IMR-90 (cell line): ENCODE data around the gene GAMT.

Experiments used
- BHLHE40 ChIP-seq: fragments of 150-350 bp; IDR thresholded peaks from 2 replicates; pipeline ENCODE4 v1.6.1; 2016; ENCODE audit warnings: mild to moderate bottlenecking, low read depth, low read length
- CEBPB ChIP-seq: IDR thresholded peaks from 2 replicates; pipeline ENCODE4 v1.6.1; 2012; ENCODE audit warnings: low read depth, low read length, improper control_type of control experiment
- CHD1 ChIP-seq: IDR thresholded peaks from 2 replicates; pipeline ENCODE4 v1.6.1; 2012; ENCODE audit warnings: low read depth, low read length, improper control_type of control experiment
- CTCF ChIP-seq: conservative IDR thresholded peaks from 2 replicates; pipeline ENCODE4 v1.5.1; 2012; ENCODE audit warnings: mild to moderate bottlenecking, low read depth, low read length, improper control_type of control experiment
- ELK1 ChIP-seq: fragments of 150-350 bp; IDR thresholded peaks from 2 replicates; pipeline ENCODE4 v1.6.1; 2016; ENCODE audit warnings: low read depth, mild to moderate bottlenecking, low read length, moderate library complexity, borderline replicate concordance
- FOS ChIP-seq: fragments of 150-350 bp; IDR thresholded peaks from 2 replicates; pipeline ENCODE4 v1.6.1; 2016; ENCODE audit warnings: low read depth, low read length
- MAZ ChIP-seq: IDR thresholded peaks from 2 replicates; pipeline ENCODE4 v1.6.1; 2012; ENCODE audit warnings: low read depth, mild to moderate bottlenecking, low read length, improper control_type of control experiment, moderate library complexity, borderline replicate concordance
- MXI1 ChIP-seq: IDR thresholded peaks from 2 replicates; pipeline ENCODE4 v1.6.1; 2012; ENCODE audit warnings: low read depth, mild to moderate bottlenecking, low read length, moderate library complexity, borderline replicate concordance
- POLR2A ChIP-seq: IDR thresholded peaks from 2 replicates; pipeline ENCODE4 v1.6.1; 2012; ENCODE audit warnings: mild to moderate bottlenecking, low read depth, low read length
- RAD21 ChIP-seq: IDR thresholded peaks from 2 replicates; pipeline ENCODE4 v1.6.1; 2012; ENCODE audit warnings: low read length, improper control_type of control experiment
- RCOR1 ChIP-seq: IDR thresholded peaks from 2 replicates; pipeline ENCODE4 v1.6.1; 2012; ENCODE audit warnings: mild to moderate bottlenecking, low read length, improper control_type of control experiment; ENCODE audit not compliant: insufficient replicate concordance
- RFX5 ChIP-seq: IDR thresholded peaks from 2 replicates; pipeline ENCODE4 v1.8.0; 2012; ENCODE audit warnings: low read depth, mild to moderate bottlenecking, low read length, moderate library complexity
- SMC3 ChIP-seq: fragments of 150-350 bp; IDR thresholded peaks from 2 replicates; pipeline ENCODE4 v1.6.1; 2016; ENCODE audit warnings: low read depth, mild to moderate bottlenecking, antibody characterized with exemption, low read length, moderate library complexity
- USF2 ChIP-seq: fragments of 150-350 bp; IDR thresholded peaks from 2 replicates; pipeline ENCODE4 v1.6.1; 2017; ENCODE audit warnings: mild to moderate bottlenecking, antibody characterized with exemption, low read length, low read depth

DNA sequence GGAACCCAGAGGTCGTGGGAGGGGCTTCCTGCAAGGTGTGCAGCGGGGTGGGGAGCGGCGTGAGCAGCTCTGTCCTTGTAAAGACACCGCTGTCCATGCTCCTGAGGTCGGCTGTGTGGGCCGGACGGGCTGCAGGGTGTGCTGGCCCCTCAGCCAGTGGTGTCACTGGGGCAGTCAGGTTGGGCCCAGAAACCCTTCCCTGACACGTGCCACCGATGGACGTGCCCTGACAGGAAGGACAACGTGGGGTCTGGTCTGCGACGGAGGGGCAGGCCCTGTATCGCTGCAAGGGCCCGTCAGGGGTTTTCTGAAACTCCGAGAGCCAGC is 32.7 kb upstream of the GAMT start:
- TF ChIP-seq BHLHE40, result no peak
- TF ChIP-seq CTCF, result no peak
- TF ChIP-seq CEBPB, result no peak
- no peak for TF ChIP-seq RAD21
- no peak for TF ChIP-seq MAZ
- TF ChIP-seq POLR2A, result no peak
- TF ChIP-seq RFX5, result no peak
- no peak for TF ChIP-seq ELK1
- TF ChIP-seq USF2, result no peak
- no peak for TF ChIP-seq FOS
- TF ChIP-seq SMC3, result no peak
- no peak for TF ChIP-seq CHD1
- no peak for TF ChIP-seq RCOR1
- TF ChIP-seq MXI1, result no peak
